GM18499 (cell line): ENCODE measurements around the gene KCNH2.

ENCODE experiments used
- ATAC-seq: cut with Tn5 transposase; IDR thresholded peaks from one replicate; pipeline ENCODE4 v1.9.1; 2021; ENCODE audit warnings: moderate number of reproducible peaks; ENCODE audit not compliant: insufficient read depth, unreplicated experiment

The KCNH2 gene

DNA sequence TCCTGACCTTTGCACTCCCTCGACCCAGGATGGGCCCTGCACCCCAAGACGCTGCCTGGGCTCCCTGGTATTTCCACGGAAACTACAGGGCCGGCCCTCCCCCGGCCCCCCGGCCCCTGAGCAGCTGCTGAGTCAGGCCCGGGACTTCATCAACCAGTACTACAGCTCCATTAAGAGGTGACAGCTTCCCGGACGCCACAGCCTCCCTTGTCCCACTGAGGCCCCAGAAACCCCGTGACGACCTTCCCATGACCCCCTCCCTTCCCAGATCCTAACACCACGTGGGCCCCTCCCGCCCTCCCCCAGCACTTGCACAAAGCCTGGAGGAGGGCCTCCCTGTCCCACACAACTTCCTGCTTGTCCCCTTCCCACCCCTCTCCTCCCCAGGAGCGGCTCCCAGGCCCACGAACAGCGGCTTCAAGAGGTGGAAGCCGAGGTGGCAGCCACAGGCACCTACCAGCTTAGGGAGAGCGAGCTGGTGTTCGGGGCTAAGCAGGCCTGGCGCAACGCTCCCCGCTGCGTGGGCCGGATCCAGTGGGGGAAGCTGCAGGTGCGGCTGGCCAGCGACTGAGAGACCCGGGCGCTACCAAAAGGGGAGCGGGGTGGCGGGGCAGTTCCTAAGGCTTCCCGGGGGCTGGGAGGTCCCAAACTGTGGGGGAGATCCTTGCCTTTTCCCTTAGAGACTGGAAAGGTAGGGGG, 18.4 kb upstream of the KCNH2 start:
- ATAC-seq, result no peak

DNA sequence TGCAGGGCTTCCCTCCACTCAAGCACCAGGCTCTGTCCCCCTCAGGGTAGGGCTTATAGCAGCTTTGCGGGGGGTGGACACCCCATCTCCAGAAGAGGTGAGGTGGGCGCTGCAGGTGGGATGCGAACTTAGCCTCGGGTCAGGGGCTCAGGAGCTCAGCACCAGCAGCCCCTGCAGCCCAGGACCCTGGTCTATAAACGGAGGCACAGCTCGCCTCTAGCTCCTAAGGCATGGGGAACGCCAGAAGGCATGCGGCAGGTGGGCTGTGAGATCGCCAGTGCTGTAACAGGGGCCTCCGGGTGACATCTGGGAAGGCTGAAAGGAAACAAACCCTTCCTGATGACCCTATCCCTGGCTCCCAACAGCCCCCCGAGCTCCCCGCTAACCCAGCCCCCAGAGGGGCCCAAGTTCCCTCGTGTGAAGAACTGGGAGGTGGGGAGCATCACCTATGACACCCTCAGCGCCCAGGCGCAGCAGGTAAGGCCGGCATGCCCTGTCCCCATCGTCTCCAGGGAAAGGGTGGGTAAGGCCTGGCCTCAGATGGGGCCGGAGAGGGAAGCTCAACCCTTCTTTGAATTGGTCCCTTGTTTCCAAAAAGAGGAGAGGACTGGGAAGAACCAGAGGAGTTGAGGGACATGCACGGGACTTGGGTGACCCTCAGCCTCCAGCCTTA, 16.9 kb upstream of the KCNH2 start:
- no peak for ATAC-seq

DNA sequence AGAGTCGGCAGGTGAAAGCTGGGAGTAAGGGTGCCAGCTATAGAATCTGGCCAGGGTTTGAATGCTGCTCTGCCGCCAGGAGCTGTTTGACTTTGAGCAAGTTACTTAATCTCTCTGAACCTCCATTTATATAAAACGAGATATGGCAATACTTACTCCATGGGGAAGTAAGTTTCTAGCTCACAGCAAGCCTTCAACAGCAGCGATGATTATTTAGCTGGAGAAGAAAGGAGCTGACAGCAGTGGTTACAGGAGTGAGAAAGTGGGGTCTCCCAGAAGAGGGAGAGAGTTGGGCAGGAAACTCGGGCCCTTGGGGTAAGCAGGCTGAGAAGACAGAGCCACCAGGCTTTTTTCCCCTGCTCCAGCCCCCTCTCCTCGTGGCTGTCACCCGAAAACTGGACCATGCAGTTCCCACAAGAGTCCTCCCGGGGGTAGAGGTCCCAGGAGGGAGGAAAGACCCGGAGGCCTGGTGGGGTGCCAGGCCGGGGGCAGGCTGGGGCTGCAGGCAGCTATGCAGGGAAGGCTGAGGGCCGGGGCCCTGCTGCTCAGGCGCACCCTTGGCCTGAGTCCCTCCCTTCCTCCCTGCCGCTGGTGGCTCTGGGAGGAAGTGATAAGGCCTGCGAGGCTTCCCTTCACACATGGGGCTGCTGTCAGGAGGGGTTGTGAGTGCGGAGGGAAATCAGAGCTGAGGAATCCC, 16.2 kb upstream of the KCNH2 start:
- no peak for ATAC-seq

DNA sequence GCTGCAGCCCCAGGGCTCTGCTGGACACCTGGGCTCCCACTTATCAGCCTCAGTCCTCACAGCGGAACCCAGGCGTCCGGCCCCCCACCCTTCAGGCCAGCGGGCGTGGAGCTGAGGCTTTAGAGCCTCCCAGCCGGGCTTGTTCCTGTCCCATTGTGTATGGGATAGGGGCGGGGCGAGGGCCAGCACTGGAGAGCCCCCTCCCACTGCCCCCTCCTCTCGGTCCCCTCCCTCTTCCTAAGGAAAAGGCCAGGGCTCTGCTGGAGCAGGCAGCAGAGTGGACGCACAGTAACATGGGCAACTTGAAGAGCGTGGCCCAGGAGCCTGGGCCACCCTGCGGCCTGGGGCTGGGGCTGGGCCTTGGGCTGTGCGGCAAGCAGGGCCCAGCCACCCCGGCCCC, 15.4 kb upstream of the KCNH2 start:
- no peak for ATAC-seq

DNA sequence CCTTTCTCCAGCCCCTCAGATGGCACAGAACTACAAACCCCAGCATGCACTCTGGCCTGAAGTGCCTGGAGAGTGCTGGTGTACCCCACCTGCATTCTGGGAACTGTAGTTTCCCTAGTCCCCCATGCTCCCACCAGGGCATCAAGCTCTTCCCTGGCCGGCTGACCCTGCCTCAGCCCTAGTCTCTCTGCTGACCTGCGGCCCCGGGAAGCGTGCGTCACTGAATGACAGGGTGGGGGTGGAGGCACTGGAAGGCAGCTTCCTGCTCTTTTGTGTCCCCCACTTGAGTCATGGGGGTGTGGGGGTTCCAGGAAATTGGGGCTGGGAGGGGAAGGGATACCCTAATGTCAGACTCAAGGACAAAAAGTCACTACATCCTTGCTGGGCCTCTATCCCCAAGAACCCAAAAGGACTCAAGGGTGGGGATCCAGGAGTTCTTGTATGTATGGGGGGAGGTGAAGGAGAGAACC, 14.7 kb upstream of the KCNH2 start:
- ATAC-seq, result no peak

DNA sequence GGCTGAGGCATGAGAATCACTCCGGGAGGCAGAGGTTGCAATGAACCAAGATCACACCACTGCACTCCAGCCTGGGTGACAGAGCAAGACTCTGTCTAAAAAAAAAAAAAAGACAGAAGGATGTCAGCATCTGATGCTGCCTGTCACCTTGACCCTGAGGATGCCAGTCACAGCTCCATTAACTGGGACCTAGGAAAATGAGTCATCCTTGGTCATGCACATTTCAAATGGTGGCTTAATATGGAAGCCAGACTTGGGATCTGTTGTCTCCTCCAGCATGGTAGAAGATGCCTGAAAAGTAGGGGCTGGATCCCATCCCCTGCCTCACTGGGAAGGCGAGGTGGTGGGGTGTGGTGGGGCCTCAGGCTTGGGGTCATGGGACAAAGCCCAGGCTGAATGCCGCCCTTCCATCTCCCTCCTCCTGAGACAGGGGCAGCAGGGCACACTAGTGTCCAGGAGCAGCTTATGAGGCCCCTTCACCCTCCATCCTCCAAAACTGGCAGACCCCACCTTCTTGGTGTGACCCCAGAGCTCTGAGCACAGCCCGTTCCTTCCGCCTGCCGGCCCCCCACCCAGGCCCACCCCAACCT, 14.0 kb upstream of the KCNH2 start:
- ATAC-seq, result no peak

DNA sequence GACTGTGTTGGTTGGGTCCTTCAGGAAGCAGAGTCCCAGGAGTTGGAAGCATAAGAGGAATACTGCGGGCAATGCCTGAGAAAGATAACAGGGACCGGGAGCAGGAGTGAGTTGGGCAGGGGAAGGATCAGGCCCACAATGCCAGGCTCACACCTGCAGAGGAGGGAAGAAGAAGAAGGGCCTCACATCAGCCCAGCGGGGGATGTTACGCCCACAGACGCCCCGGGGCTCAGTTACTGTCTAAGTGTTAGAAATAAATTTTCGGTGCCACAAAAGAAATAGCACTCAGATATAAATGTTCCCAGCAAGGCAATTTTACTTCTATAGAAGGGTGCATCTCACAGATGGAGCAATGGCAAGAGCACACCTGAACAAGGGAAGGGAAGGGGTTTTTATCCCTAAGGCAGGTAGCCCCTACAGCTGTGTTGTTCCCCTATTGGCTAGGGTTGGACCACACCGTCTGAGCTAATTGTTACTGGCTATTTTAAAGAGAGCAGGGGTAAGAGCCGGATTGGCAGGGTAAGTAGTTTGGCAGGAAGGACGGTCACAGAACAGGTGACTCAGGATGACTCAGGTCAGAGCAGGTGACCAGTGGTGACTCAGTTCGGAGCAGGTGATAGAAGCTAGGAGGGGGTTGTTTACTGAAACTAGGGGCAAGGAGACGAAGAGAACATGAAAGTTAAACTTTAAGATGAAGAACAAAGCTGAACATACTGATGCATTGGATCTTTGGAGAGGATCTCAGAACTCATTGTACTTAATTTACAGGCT, 12.5 kb upstream of the KCNH2 start, which contains the start of gene NOS3:
Gene NOS3, plus strand, starts transcription at position 602 of the 771 bp plus-strand sequence. CDS start 2,787 bp downstream, outside the sequence.
- ATAC-seq, result no peak

DNA sequence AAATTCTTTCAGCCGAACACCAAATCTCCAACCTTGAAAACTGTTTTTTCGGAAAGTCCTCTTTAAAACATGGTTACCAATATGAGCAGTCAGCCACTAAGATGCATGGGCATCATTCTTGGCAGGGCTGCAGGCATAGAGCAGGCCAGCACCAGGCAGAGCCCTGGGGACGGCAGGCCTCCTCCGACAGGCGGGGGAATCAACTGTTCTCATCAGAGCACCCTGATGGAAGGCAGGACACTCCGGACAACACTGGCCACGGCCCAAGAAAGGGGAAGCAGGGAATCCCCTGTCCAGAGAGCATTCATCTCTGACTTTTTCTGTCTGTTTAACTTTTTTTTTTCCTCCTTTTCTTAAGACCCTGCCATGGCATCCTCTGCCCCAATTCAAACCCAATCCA, 11.3 kb upstream of the KCNH2 start:
- ATAC-seq, result no peak

DNA sequence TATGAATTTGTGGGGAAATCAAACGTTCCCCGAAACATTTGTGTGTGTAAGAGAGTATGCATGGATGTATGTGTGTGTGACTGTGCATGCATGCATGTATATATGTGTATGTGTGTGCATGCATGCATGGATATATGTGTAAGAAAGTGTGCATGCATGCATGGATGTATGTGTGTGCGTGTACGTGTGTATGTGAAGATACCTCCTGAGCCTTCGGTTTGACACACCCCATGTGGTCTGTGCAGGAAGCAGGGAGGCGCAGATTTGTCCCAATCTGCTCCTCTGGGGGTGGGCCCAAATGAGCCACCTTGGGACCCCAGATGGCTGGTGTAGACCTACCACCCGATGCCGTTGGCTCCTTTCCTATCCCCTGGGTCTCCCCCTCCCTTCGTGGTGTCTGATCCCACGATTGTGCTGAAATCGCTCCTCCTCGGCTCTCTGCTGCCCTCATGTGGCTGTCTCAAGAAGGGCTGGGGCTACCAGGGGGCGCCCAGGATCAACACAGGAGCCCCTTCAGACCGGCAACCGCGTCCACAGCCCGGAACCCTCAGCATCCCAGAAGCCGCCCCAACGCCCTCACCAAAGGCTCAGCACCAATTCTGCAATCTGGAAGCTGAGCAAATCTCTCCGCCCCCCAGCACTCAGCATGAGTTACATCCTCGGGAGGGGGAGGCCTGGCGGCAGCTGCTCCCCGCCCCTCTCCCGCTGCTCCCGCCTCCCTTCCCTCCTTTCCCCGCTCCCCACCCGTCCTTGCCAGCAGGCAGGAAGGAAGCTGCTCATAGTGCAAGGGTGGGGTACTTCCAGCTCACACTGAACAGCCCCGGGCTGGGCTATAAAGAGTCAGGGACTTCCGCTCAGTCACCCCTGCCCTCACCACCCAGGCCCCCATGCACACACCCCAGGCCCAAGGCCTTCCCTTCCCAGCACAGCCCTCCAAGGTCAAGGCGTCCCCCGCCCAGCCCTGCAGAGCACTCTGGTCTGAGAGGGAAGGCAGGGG, 10.4 kb upstream of the KCNH2 start:
- no peak for ATAC-seq

DNA sequence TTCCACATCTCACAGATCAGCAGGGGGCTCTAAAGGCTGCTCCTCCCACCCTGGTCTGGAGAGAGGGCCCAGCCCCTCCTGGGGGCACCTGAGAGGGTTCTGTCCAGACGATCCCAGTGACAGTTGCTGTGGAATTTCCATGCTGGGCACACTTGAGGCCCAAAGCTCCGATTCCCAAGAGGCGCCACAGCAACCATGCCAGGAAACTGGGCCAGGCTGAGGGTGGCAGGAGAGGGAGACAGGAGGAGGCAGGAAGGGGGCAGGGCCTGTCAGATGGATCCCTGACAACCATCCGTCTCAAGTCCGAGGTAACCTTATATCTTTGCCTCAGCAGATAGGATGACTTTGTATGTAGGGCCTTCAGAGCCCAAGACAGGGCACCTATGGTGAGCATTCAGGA, 8.4 kb upstream of the KCNH2 start:
- no peak for ATAC-seq

DNA sequence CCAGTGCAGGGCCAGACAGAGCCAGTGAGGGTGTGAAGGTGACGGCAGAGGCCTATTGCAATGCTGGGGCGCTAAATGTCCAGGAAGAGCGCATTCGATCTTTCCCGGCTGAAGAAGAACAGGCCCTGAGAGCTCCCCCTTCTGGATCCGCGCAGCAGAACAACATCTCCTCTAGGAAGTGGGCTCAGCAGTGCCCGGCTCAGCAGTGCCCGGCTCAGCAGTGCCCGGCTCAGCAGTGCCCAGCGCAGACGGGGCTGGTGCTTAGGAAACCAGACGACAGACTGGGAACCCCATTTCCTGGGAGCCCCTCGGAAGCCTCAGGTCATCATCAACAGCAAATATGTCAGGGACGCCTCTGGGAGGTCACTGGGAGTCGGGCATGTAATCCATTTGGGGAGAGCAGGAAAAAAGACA, 8.0 kb upstream of the KCNH2 start:
- ATAC-seq, result no peak

DNA sequence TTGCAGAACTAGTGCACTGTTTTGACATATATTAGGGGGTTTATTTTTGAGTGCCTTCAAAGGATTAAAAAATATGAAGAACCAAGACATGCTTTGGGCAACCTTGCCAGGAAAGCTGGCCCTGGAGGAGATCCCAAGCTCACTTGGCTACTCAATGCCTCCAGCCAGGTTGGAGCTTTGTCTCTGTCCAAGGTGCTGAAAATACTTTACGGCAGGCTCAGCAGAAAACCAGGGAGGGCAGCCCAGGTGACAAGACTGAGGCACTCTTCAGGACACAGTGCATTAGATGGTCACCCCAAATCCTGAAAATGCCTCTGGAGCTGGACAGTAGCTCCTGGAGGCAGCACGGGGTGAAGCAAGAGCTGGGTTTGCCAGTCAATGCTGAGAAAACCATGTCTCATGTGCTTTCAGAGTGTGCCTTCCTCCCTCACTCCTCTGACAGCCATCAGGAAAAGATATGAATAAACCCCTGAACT, 5.8 kb upstream of the KCNH2 start:
- no peak for ATAC-seq

DNA sequence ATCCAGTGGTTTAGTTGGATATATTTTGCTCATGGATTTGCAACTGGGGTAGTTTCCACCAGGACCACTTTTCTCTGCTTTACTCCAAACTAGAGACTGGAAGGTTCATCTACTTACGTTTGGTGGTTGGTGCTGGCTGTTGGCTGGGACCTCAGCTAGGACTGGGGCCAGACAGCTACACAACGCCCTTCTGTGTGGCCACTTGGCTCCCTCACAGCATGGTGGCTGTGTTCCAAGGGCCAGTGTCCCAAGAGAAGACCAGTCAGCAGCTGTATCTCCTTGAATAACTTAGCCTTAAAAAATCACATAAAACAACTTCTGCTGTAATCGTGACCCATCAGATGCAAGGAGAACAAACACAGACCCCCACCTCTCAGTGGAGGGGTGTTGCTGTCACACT, 4.2 kb upstream of the KCNH2 start:
- ATAC-seq, result no peak

DNA sequence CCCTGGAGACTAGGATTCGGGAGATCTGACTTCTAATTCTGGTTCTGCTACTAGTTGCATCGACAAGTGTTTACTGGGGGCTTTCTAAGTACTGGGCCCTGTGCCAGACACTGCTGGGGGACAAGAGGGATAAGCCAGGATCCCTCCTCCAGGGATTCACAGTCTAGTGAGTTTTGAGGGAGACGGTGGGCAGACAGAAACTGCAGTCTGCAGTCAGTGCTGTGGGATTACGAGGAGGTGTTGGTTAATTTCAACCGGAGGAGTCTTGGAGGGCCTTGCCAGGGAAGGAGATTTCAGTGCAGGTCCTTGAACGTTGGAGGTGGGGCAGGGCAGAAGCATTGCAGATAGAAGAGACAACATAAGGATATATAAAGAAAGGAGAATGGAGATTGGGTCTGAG, 3.5 kb upstream of the KCNH2 start:
- no peak for ATAC-seq

DNA sequence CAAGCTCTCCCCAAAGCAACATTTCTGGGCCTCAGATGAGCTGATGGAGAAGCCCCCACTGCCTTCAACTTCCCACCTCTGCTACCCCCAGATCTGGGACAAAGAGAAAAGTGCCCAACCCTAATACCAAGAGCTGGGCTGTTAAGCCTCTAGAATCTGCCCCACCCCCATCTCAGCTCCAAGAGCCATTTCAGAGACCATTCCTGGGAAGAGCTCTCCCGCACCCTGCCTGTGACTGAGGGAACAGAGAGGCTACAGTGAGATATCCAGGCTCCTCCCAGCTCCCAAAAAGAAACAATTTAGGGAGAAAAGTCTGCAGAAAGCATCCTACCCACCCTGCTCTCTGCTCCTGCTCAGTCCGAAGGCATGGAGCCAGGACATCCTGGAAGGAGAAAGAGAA, 2.5 kb upstream of the KCNH2 start:
- ATAC-seq, result no peak

DNA sequence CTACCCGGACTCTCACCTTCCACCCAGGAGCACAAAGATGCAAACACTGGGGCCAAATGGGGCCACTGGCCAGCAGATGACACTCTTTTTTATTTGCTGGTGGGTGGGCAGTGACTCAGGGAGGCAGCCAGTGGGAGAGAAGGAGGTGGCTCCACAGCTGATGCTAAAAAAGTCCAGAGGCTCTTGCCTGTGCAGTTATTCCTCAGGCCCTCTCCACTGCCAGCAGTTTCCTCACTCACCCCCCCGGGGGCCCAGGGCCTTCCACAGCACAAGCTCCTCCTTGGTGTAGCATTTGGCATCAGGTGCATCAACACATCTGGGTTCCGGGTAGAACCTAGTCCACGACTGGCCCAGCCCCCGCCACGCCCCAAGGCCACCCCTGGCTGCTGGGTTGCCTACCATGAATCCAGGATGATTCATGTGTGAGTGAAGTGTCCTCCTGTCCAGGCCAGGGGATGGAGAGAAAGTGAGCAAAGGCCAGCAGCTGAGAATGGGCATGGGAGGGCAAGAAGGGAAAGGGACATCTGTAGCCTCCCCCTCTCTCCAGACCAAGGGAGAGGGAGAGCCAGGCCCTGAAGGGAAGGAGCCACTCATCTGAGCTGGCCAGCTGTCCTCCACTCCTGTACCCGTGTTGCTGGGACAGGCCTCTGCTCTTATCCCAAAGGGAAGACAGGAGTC, 1.7 kb upstream of the KCNH2 start:
- ATAC-seq, result no peak

DNA sequence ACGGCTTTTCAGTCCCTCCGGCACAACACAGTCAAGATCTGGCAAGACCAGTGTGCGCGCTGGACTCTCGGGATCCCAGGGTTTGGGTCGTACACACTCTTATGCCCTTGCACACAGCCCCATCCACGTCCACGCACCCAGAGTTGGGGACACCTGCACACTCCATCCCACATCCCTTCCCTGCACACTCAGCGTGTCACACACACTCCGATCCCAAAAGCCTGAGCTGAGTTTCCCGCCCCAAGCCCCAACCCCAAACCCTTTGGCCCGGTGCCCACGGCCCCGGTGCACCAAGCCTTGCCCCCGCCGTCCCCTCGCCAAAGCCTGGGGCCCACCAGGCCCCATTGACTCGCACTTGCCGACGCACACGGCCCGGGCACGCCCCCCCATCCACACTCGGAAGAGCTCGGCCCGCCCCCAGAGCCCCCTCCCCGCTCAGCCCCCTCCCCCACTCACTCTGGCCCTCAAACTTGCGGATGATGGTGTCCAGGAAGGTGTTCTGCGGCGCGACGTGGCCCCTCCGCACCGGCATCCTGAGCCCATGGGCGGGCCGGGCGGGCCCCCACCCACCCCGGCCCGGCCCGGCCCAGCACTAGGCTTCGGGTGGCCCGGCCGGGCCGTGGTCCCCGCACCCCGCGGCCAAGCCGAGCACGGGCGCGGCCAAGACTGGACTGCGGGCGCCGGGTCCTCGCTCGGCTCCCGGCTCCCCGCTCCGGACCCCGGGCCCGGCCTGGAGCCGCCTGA, 567 bp downstream of the KCNH2 start:
- no peak for ATAC-seq
